ENCODE measurements around the gene SGCD.

DNA sequence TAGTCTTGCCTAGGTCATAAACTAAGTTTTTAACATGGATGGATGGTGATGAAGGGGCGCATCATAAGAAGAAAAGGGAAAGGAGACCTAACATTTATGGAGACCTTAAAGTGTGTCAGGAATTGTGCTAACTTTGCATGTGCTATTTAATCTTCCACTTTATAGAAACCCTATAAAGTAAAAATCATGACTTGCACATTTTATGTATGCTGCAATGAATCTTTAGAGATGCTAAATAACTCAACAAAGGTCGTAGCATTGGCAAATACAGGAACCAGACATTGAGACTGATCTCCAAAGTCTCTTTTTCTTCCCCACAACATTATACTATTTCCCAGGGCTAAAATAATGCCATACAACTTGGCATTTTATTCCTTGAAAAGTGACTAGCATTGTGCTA, 214.6 kb downstream of the SGCD start:
- TF ChIP-seq POLR2AphosphoS5 (IDR thresholded peaks at IDR 0.05; ENCODE audit: borderline replicate concordance, low read depth, low read length) (no peak), EZH2 (IDR thresholded peaks at IDR 0.05) (no peak), FOXP2 (optimal IDR thresholded peaks at IDR 0.05; ENCODE audit: control extremely low read depth, extremely low read length, insufficient read depth) (no peak)
